K562 (cell line): ENCODE results near the gene UGT2A2. TPM values are rescaled to one million over a fixed set of nuclear protein-coding genes. Genes with fewer than 3 reads are reported as not detected.

Experiments used
- ATAC-seq: fragments of 200-7000 bp; cut with Tn5 transposase; 3 replicates; pipeline ENCODE4 v1.9.1; 2020; ENCODE audit warnings: moderate library complexity
- BruUV-seq: library from RNA; stranded (reverse); fragments of 400-500 nt; replicated peaks from 2 replicates; lab custom pipeline; 2021; lab: Mats Ljungman, UMichigan
- CTCF ChIA-PET: fragments of 300-600 bp; formaldehyde crosslinking; extraction: SDS; loops from one replicate; lab custom pipeline; 2021; ENCODE audit warnings: low intra/inter-chr PET ratio; lab: Yijun Ruan, JAX
- POLR2A ChIA-PET: fragments of 300-600, 350-650 bp; sonication (Branson Sonifier 250); formaldehyde crosslinking; extraction: SDS; loops from one replicate; lab custom pipeline; 2021; ENCODE audit warnings: antibody characterized with exemption, inconsistent platforms; lab: Yijun Ruan, JAX
- DNase-seq, 4 experiments: peaks; one replicate each; pipeline versions ENCODE4 v3.0.0 to v3.0.0-alpha.2; 2011 to 2018; ENCODE audit warnings: low spot score in 3 of 4, mixed read lengths in 3 of 4; ENCODE audit errors: extremely low read depth in 1 of 4
- FAIRE-seq: peaks from 2 replicates; lab custom pipeline; 2011; peaks lifted over from hg19 to GRCh38; lab: Jason Lieb, UNC
- H2AFZ ChIP-seq: 2 replicates; pipeline ENCODE4 v1.6.0; 2011; ENCODE audit warnings: low read depth, low read length, control low read depth, inconsistent platforms
- H3K27ac ChIP-seq: fragments of 200-600 bp; 3 replicates; pipeline ENCODE4 v1.8.0; 2011; ENCODE audit warnings: low read depth, mild to moderate bottlenecking, control low read depth, inconsistent platforms, low read length, moderate library complexity, mixed read lengths; ENCODE audit errors: extremely low read depth
- H3K27me3 ChIP-seq, 2 experiments: fragments of 300-600 bp in 1 of 2; 2 replicates in 1 of 2; 3 replicates in 1 of 2; pipeline versions ENCODE4 v1.6.0 to v1.8.0; 2011; ENCODE audit warnings: inconsistent platforms in 2 of 2, low read length in 2 of 2, mild to moderate bottlenecking in 1 of 2, mixed read lengths in 1 of 2, moderate library complexity in 1 of 2; ENCODE audit not compliant: control insufficient read depth in 2 of 2, insufficient read depth in 2 of 2
- H3K36me3 ChIP-seq: fragments of 300-600 bp; 3 replicates; pipeline ENCODE4 v1.8.0; 2011; ENCODE audit warnings: mild to moderate bottlenecking, low read length, inconsistent platforms; ENCODE audit not compliant: control insufficient read depth, insufficient read depth
- H3K4me1 ChIP-seq, 2 experiments: fragments of 200-600 bp in 1 of 2; replicated peaks in 1 of 2; 2 replicates in 1 of 2; 3 replicates in 1 of 2; pipeline versions ENCODE4 v1.5.1 to v1.8.0; 2011; ENCODE audit warnings: inconsistent platforms in 2 of 2, low read length in 2 of 2, mild to moderate bottlenecking in 1 of 2, mixed read lengths in 1 of 2, moderate library complexity in 1 of 2; ENCODE audit not compliant: control insufficient read depth in 2 of 2, insufficient read depth in 2 of 2
- H3K4me2 ChIP-seq: 2 replicates; pipeline ENCODE4 v1.6.1; 2011; ENCODE audit warnings: low read length, control low read depth, inconsistent platforms, mixed read lengths; ENCODE audit not compliant: insufficient read depth
- H3K4me3 ChIP-seq: fragments of 200-600 bp; sonication (generic), shearing (Covaris generic); 2 replicates; pipeline ENCODE4 v1.5.1; 2016; ENCODE audit warnings: control low read depth, inconsistent platforms
- H3K79me2 ChIP-seq: fragments of 200-600 bp; 3 replicates; pipeline ENCODE4 v1.8.0; 2011; ENCODE audit warnings: low read length, inconsistent platforms; ENCODE audit not compliant: control insufficient read depth, insufficient read depth
- H3K9ac ChIP-seq, 2 experiments: 2 replicates each; pipeline versions ENCODE4 v1.6.0 to v1.6.1; 2011; ENCODE audit warnings: low read depth in 2 of 2, low read length in 2 of 2, control low read depth in 1 of 2, inconsistent platforms in 1 of 2, mild to moderate bottlenecking in 1 of 2, mixed read lengths in 1 of 2; ENCODE audit not compliant: insufficient read depth in 1 of 2
- H3K9me1 ChIP-seq: one replicate; pipeline ENCODE4 v1.6.0; 2011; ENCODE audit warnings: inconsistent platforms, mild to moderate bottlenecking, low read length, moderate library complexity; ENCODE audit not compliant: control insufficient read depth, insufficient read depth
- H3K9me3 ChIP-seq: replicated peaks from 2 replicates; pipeline ENCODE4 v1.5.1; 2011; ENCODE audit warnings: low read depth, low read length, inconsistent platforms; ENCODE audit not compliant: control insufficient read depth, insufficient read depth
- H4K20me1 ChIP-seq: replicated peaks from 2 replicates; pipeline ENCODE4 v1.6.1; 2011; ENCODE audit warnings: low read length, inconsistent platforms, mixed read lengths; ENCODE audit not compliant: control insufficient read depth, insufficient read depth
- CBX3 ChIP-seq, 2 experiments: IDR thresholded peaks; 1 replicate in 1 of 2; 2 replicates in 1 of 2; pipeline ENCODE4 v1.6.1; 2012; ENCODE audit warnings: inconsistent platforms in 2 of 2, low read length in 2 of 2, borderline replicate concordance in 1 of 2, control low read depth in 1 of 2
- CEBPG ChIP-seq, 3 experiments: fragments of 200-800 bp in 1 of 3; sonication (Bioruptor generic) in 1 of 3; sonication (generic) in 1 of 3; formaldehyde crosslinking in 1 of 3; IDR thresholded peaks in 2 of 3; conservative IDR thresholded peaks in 1 of 3; 2 replicates each; pipeline versions ENCODE4 v1.6.1 to v1.8.0; 2016 to 2022; ENCODE audit warnings: missing compliant biosample characterization in 2 of 3, missing genetic modification characterization in 2 of 3, mild to moderate bottlenecking in 1 of 3, missing genetic modification reagents in 1 of 3
- CREB5 ChIP-seq: fragments of 250-450 bp; sonication (Bioruptor Pico); IDR thresholded peaks from 2 replicates; pipeline ENCODE4 v1.5.0; 2020; ENCODE audit warnings: mild to moderate bottlenecking
- CXXC5 ChIP-seq: fragments of 250-450 bp; sonication (Bioruptor Pico); IDR thresholded peaks from 2 replicates; pipeline ENCODE4 v1.8.0; 2022; ENCODE audit warnings: inconsistent platforms, mild to moderate bottlenecking, moderate library complexity
- E4F1 ChIP-seq: fragments of 250-450 bp; sonication (Bioruptor Pico); IDR thresholded peaks from 2 replicates; pipeline ENCODE4 v1.5.0; 2021; ENCODE audit warnings: mild to moderate bottlenecking, borderline replicate concordance
- EZH2 ChIP-seq: IDR thresholded peaks from 2 replicates; pipeline ENCODE4 v1.6.1; 2012; ENCODE audit warnings: low read depth, mild to moderate bottlenecking, inconsistent platforms, low read length, borderline replicate concordance
- MED1 ChIP-seq: sonication (generic); formaldehyde crosslinking; IDR thresholded peaks from 2 replicates; pipeline ENCODE4 v1.8.1; 2023; ENCODE audit warnings: missing genetic modification reagents, borderline replicate concordance
- RBFOX2 ChIP-seq: fragments of 200-400 bp; formaldehyde crosslinking; IDR thresholded peaks from 2 replicates; pipeline ENCODE4 v1.6.1; 2017; ENCODE audit warnings: low read depth, mild to moderate bottlenecking, low read length, moderate library complexity
- STAT5B ChIP-seq: fragments of 250-450 bp; sonication (Bioruptor Pico); IDR thresholded peaks from 2 replicates; pipeline ENCODE4 v1.8.0; 2021; ENCODE audit warnings: mild to moderate bottlenecking, inconsistent platforms
- ZBTB8A ChIP-seq: fragments of 450-650 bp; IDR thresholded peaks from 2 replicates; pipeline ENCODE4 v1.6.1; 2018; ENCODE audit warnings: mild to moderate bottlenecking, moderate library complexity; ENCODE audit not compliant: partially characterized antibody
- ZNF311 ChIP-seq: fragments of 250-450 bp; sonication (Bioruptor Pico); IDR thresholded peaks from 2 replicates; pipeline ENCODE4 v1.4.0; 2020; ENCODE audit warnings: mild to moderate bottlenecking, moderate library complexity
- WGBS: fragments of 100-300 bp; shearing (Covaris generic); methylation state at CpG from one replicate; pipeline ENCODE4 v1.1.6; 2016; ENCODE audit warnings: low coverage, mixed read lengths; ENCODE audit not compliant: insufficient coverage; ENCODE audit errors: missing lambda C conversion rate; 5-methylcytosine and 5-hydroxymethylcytosine counted together
- in situ Hi-C: fragments of 300-500 bp; cut with MboI; formaldehyde crosslinking; loops from 4 replicates; pipeline ENCODE4 v1.15.0; 2018; ENCODE audit warnings: inconsistent platforms, mixed read lengths
- intact Hi-C: fragments of 100-400 bp; cut with micrococcal nuclease; formaldehyde crosslinking; loops from 2 replicates; pipeline ENCODE4 v1.14.2; 2022
- polyA plus RNA-seq, 8 experiments: library from polyadenylated mRNA; depleted of rRNA in 4 of 8; stranded (reverse) in 5 of 8; unstranded in 3 of 8; fragments of >200 nt; fragmentation: Nextera tagmentation in 2 of 8; fragmentation: Illumina TruSeq in 1 of 8; extraction: Ambion mirVana in 2 of 8; extraction: Trizol in 1 of 8; gene quantifications; 2 replicates each; pipeline versions ENCODE4 v1.2.1 to v1.2.3, GENCODE V29; 2011 to 2014; ENCODE audit warnings: inconsistent platforms in 1 of 8, missing spikeins in 1 of 8
- total RNA-seq, 7 experiments: library from RNA; depleted of rRNA in 6 of 7; stranded (reverse); fragments of >200 nt in 6 of 7; fragmentation: Illumina TruSeq in 2 of 7; extraction: Trizol in 2 of 7; gene quantifications; 2 replicates each; pipeline versions ENCODE4 v1.2.1 to v1.2.3, GENCODE V29; 2011 to 2021; ENCODE audit warnings: low replicate concordance in 1 of 7

UGT2A2 gene
- total and polyA plus RNA-seq, 9 of the 15 experiments (the other 6 are each of a cell fraction or from before 2014, with no cell fraction given) = not detected

DNA sequence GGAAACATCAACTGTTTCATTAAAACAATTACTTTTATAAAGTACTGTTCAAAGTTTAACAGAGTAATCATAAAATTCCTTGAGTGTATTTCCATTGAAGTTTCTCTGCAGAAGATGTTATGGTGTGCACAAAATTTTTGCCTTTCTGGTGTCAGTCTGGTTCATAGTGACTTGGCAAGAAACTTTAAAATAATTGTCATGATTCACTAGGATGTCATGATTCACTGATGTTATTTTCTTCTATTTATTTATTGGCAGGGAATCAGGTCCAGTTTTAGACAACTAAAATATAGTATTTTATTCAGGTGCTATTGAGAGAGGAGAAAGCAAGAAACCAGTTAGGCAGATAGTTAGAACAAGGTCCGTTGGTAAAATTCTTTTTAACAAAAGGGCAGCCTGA is 9.8 kb upstream of the UGT2A2 start:
- intact Hi-C loops = no loop called here
- BruUV-seq = no TSS peak
- Histone ChIP-seq H3K4me2 (no peak overlapping the region), H2AFZ (no peak overlapping the region), H3K36me3 (no peaks in the 10 kb centered on the region), H3K27ac (no peak overlapping the region), H3K4me1 (no peaks in the 10 kb centered on the region), H3K79me2 (no peaks in the 10 kb centered on the region), H3K9me1 (no peaks in the 10 kb centered on the region), H3K9ac (no peak overlapping the region), H4K20me1 (no peaks in the 10 kb centered on the region), H3K27me3 (no peaks in the 10 kb centered on the region), H3K9me3 (no peaks in the 10 kb centered on the region), H3K4me3 (no peak overlapping the region)
- DNase-seq (no peak), FAIRE-seq (no peak), ATAC-seq (no peak)
- CTCF ChIA-PET = no interaction called here
- POLR2A ChIA-PET = no interaction called here
- no peak for TF ChIP-seq ZBTB8A
- TF ChIP-seq EZH2 = no peak
- TF ChIP-seq RBFOX2 = no peak
- no peak for TF ChIP-seq MED1 (CRISPR knock-in tag)
- TF ChIP-seq ZNF311 (CRISPR knock-in tag) = no peak
- WGBS = 0% methylated on average over 1 of the region's 1 CpG
- in situ Hi-C loops = no loop called here

DNA sequence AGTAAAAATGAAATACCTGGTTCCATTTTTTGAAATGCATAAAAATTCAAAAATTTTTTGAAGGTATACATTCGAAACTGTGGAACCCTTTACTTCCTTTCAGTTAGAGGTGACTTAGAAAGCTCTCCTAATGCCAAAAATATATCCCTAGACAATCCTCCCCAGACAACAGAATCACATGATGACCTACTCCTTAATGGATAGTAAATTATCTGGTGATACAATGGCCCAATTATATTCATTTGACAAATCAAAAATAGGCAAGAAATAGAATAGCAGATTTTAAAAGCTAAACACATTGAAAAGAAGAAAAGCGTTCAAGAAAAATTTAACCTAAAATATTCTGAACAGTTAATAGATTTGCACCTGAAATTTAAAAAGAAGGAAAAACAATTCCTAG is 3.5 kb upstream of the UGT2A2 start:
- ChIA-PET POLR2A (no interaction called here), CTCF (no interaction called here)
- Histone ChIP-seq H3K9me3 (no peaks in the 10 kb centered on the region), H4K20me1 (no peaks in the 10 kb centered on the region), H3K4me1 (no peaks in the 10 kb centered on the region), H3K4me2 (no peak overlapping the region), H2AFZ (no peak overlapping the region), H3K4me3 (no peak overlapping the region), H3K79me2 (no peaks in the 10 kb centered on the region), H3K9ac (no peak overlapping the region), H3K27me3 (no peaks in the 10 kb centered on the region), H3K27ac (no peak overlapping the region), H3K9me1 (no peaks in the 10 kb centered on the region), H3K36me3 (no peaks in the 10 kb centered on the region)
- TF ChIP-seq CREB5 (no peak), CEBPG (CRISPR knock-in tag; IDR thresholded peaks at IDR 0.05) (no peak), CEBPG (tag; conservative IDR thresholded peaks at IDR 0.05 in 1 of 2, IDR thresholded peaks at IDR 0.05 in 1 of 2) (no peak), CXXC5 (no peak), STAT5B (CRISPR knock-in tag) (no peak), E4F1 (CRISPR knock-in tag) (no peak), CBX3 (IDR thresholded peaks at IDR 0.05; ENCODE audit: borderline replicate concordance in 1 of 2, low read length in 2 of 2) (no peak)
- in situ Hi-C loops (no loop called here), intact Hi-C loops (no loop called here)
- no peak for FAIRE-seq
- no TSS peak for BruUV-seq
- no peak for ATAC-seq
- WGBS = 0% methylated on average over 2 of the region's 2 CpGs
- DNase-seq = no peak
